Endothelial cell of umbilical vein (primary cell): Measurements from ENCODE around the gene DAPK2. TPM values are rescaled to one million over a fixed set of nuclear protein-coding genes. Genes with fewer than 3 reads are reported as not detected.

Experiments
- BruUV-seq: library from RNA; stranded (reverse); fragments of 400-500 nt; replicated peaks from 2 replicates; lab custom pipeline; 2021; lab: Mats Ljungman, UMichigan
- CTCF ChIA-PET: fragments of 300-600, 350-600 bp; sonication (Branson Sonifier 250); formaldehyde crosslinking; loops from one replicate; lab custom pipeline; 2021; ENCODE audit warnings: antibody characterized with exemption, inconsistent platforms; lab: Charles Lee
- POLR2A ChIA-PET: fragments of 300-600, 350-600 bp; sonication (Branson Sonifier 250); formaldehyde crosslinking; loops from one replicate; lab custom pipeline; 2021; ENCODE audit warnings: antibody characterized with exemption, inconsistent platforms; lab: Charles Lee
- DNase-seq: peaks from one replicate; pipeline ENCODE4 v3.0.0-alpha.2; 2011; ENCODE audit warnings: low read depth, low spot score
- FAIRE-seq: peaks from 2 replicates; lab custom pipeline; 2011; peaks lifted over from hg19 to GRCh38; lab: Jason Lieb, UNC
- H2AFZ ChIP-seq: 2 replicates; pipeline ENCODE4 v1.6.0; 2012; ENCODE audit warnings: low read depth, low read length, control low read depth, inconsistent platforms
- H3K27ac ChIP-seq: 2 replicates; pipeline ENCODE4 v1.5.1; 2011; ENCODE audit warnings: low read depth, mild to moderate bottlenecking, control low read depth, low read length, moderate library complexity; ENCODE audit not compliant: insufficient read depth
- H3K27me3 ChIP-seq, 2 experiments: 2 replicates each; pipeline versions ENCODE4 v1.6.0 to v1.6.1; 2011; ENCODE audit warnings: low read length in 2 of 2, mixed read lengths in 1 of 2; ENCODE audit not compliant: control insufficient read depth in 2 of 2, insufficient read depth in 2 of 2
- H3K36me3 ChIP-seq, 2 experiments: 2 replicates in 1 of 2; 3 replicates in 1 of 2; pipeline ENCODE4 v1.5.1; 2011; ENCODE audit warnings: low read length in 2 of 2, mild to moderate bottlenecking in 1 of 2, moderate library complexity in 1 of 2; ENCODE audit not compliant: control insufficient read depth in 2 of 2, insufficient read depth in 2 of 2; ENCODE audit errors: extremely low read depth in 1 of 2
- H3K4me1 ChIP-seq: 3 replicates; pipeline ENCODE4 v1.5.1; 2011; ENCODE audit warnings: mild to moderate bottlenecking, low read length; ENCODE audit not compliant: control insufficient read depth, insufficient read depth; ENCODE audit errors: extremely low read depth
- H3K4me2 ChIP-seq: 2 replicates; pipeline ENCODE4 v1.6.1; 2011; ENCODE audit warnings: low read length, control low read depth, mixed read lengths; ENCODE audit not compliant: insufficient read depth
- H3K4me3 ChIP-seq, 3 experiments: fragments of 200-600 bp in 1 of 3; sonication (generic), shearing (Covaris generic) in 1 of 3; replicated peaks in 1 of 3; 2 replicates each; pipeline ENCODE4 v1.5.1; 2011 to 2016; ENCODE audit warnings: control low read depth in 3 of 3, low read length in 3 of 3, mild to moderate bottlenecking in 2 of 3, inconsistent platforms in 1 of 3, low read depth in 1 of 3, moderate library complexity in 1 of 3; ENCODE audit not compliant: insufficient read depth in 1 of 3
- H3K79me2 ChIP-seq: 2 replicates; pipeline ENCODE4 v1.6.0; 2012; ENCODE audit warnings: low read length, inconsistent platforms; ENCODE audit not compliant: control insufficient read depth, insufficient read depth
- H3K9ac ChIP-seq: replicated peaks from 2 replicates; pipeline ENCODE3; 2011; ENCODE audit warnings: low read length, control low read depth; ENCODE audit not compliant: insufficient read depth; ENCODE audit errors: extremely low read depth
- H3K9me1 ChIP-seq: replicated peaks from 3 replicates; pipeline ENCODE4 v1.6.0; 2011; ENCODE audit warnings: mild to moderate bottlenecking, low read length; ENCODE audit not compliant: control insufficient read depth, insufficient read depth; ENCODE audit errors: extremely low read depth
- H3K9me3 ChIP-seq: replicated peaks from 2 replicates; pipeline ENCODE4 v1.5.1; 2012; ENCODE audit warnings: low read length, inconsistent platforms; ENCODE audit not compliant: control insufficient read depth, insufficient read depth
- H4K20me1 ChIP-seq: replicated peaks from 2 replicates; pipeline ENCODE3; 2011; ENCODE audit warnings: mild to moderate bottlenecking, low read length; ENCODE audit not compliant: control insufficient read depth, insufficient read depth; ENCODE audit errors: extremely low read depth
- EZH2 ChIP-seq: IDR thresholded peaks from 2 replicates; pipeline ENCODE4 v1.6.1; 2012; ENCODE audit warnings: borderline replicate concordance, low read depth, mild to moderate bottlenecking, moderate library complexity, low read length, inconsistent platforms; ENCODE audit not compliant: severe bottlenecking
- FOS ChIP-seq: IDR thresholded peaks from 2 replicates; pipeline ENCODE4 v1.6.1; 2011; ENCODE audit warnings: mild to moderate bottlenecking, low read length, moderate library complexity, borderline replicate concordance; ENCODE audit not compliant: insufficient read depth
- GATA2 ChIP-seq: IDR thresholded peaks from 2 replicates; pipeline ENCODE4 v1.7.0; 2011; ENCODE audit warnings: low read depth, mild to moderate bottlenecking, moderate library complexity, mixed read lengths, low read length; ENCODE audit not compliant: insufficient read length, insufficient read depth
- JUN ChIP-seq: IDR thresholded peaks from 2 replicates; pipeline ENCODE4 v1.6.1; 2011; ENCODE audit warnings: borderline replicate concordance, low read depth; ENCODE audit not compliant: insufficient read length, insufficient read depth
- MYC ChIP-seq: IDR thresholded peaks from one replicate; pipeline ENCODE4 v1.6.1; 2011; ENCODE audit warnings: mild to moderate bottlenecking, low read depth, low read length
- POLR2A ChIP-seq: IDR thresholded peaks from 2 replicates; pipeline ENCODE4 v1.6.1; 2012; ENCODE audit warnings: low read depth, mild to moderate bottlenecking, control low read depth, low read length
- POLR2AphosphoS5 ChIP-seq: IDR thresholded peaks from 2 replicates; pipeline ENCODE4 v1.6.1; 2012; ENCODE audit warnings: low read depth, mild to moderate bottlenecking, control low read depth, low read length, moderate library complexity; ENCODE audit not compliant: insufficient read depth
- dilution Hi-C: fragments of 300-500 bp; cut with MboI; formaldehyde crosslinking; loops from one replicate; pipeline ENCODE4 v1.15.0; 2019; ENCODE audit warnings: low sequenced_read_pairs; ENCODE audit not compliant: extremely low pct_ligation_motif_present
- intact Hi-C: fragments of 100-400 bp; cut with micrococcal nuclease; formaldehyde crosslinking; loops from one replicate; pipeline ENCODE4 v1.10.0; 2022
- polyA plus RNA-seq, 4 experiments: library from polyadenylated mRNA; depleted of rRNA in 3 of 4; stranded (reverse) in 3 of 4; unstranded in 1 of 4; fragments of >200 nt; gene quantifications; 2 replicates each; pipeline versions ENCODE4 v1.2.1 to v1.2.3, GENCODE V29; 2011 to 2012; ENCODE audit warnings: missing spikeins in 1 of 4
- total RNA-seq: library from RNA; stranded (reverse); gene quantifications from 2 replicates; pipeline ENCODE4 v1.2.3, GENCODE V29; 2021
- TF ChIP-seq, protein P1 (sequence below): IDR thresholded peaks from 2 replicates; pipeline ENCODE4 v1.6.1; 2011; ENCODE audit not compliant: insufficient read depth, insufficient read length
- TF ChIP-seq, protein P2 (sequence below), 2 donors: IDR thresholded peaks; 1 replicate in 1 of 2; 2 replicates in 1 of 2; pipeline ENCODE4 v1.5.1; 2011; ENCODE audit warnings: low read length in 2 of 2, mild to moderate bottlenecking in 2 of 2, moderate library complexity in 2 of 2, control low read depth in 1 of 2, inconsistent platforms in 1 of 2, low read depth in 1 of 2; ENCODE audit not compliant: insufficient read depth in 1 of 2; ENCODE audit errors: extremely low read depth in 1 of 2

Gene DAPK2
- total and polyA plus RNA-seq, 2 donors (not counting 3 experiments of a cell fraction or from before 2014, with no cell fraction given) = 2.8 to 6.7 TPM

DNA sequence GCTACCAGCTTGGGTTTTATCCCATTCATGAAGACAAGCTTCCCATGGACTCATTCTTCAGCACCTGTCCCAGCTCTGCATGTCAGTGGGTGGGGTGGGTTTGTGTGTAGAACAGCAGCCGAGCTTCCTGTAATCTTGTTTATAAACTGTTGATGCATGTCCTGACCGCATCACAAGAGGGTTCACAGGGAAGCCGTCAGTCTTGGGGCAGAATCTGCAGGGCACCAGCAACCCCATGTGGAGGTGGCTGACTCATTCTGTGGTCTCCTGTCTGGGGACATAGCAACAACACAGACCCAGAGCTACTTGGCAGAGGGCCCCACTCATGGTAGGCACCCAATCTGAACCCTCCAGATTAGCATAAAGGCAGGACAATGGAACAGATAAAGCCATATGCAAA, 35.6 kb downstream of the DAPK2 start:
- dilution Hi-C loops = no loop called here

More for the DNA sequence above, 35.6 kb downstream of the DAPK2 start:
- TF ChIP-seq JUN (no peak), MYC (no peak), POLR2AphosphoS5 (no peak), GATA2 (no peak), EZH2 (no peak), FOS (no peak), POLR2A (no peak)
- TF ChIP-seq, protein P1, sequence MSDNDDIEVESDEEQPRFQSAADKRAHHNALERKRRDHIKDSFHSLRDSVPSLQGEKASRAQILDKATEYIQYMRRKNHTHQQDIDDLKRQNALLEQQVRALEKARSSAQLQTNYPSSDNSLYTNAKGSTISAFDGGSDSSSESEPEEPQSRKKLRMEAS = no peak
- TF ChIP-seq, protein P2, sequence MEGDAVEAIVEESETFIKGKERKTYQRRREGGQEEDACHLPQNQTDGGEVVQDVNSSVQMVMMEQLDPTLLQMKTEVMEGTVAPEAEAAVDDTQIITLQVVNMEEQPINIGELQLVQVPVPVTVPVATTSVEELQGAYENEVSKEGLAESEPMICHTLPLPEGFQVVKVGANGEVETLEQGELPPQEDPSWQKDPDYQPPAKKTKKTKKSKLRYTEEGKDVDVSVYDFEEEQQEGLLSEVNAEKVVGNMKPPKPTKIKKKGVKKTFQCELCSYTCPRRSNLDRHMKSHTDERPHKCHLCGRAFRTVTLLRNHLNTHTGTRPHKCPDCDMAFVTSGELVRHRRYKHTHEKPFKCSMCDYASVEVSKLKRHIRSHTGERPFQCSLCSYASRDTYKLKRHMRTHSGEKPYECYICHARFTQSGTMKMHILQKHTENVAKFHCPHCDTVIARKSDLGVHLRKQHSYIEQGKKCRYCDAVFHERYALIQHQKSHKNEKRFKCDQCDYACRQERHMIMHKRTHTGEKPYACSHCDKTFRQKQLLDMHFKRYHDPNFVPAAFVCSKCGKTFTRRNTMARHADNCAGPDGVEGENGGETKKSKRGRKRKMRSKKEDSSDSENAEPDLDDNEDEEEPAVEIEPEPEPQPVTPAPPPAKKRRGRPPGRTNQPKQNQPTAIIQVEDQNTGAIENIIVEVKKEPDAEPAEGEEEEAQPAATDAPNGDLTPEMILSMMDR (IDR thresholded peaks at IDR 0.05; ENCODE audit: extremely low read depth in 1 of 2, insufficient read depth in 1 of 2, low read depth in 1 of 2, low read length in 2 of 2) = no peak
- BruUV-seq = no TSS peak
- no peak overlapping the region for H3K27ac ChIP-seq
- no peaks in the 10 kb centered on the region for H3K4me1 ChIP-seq
- DNase-seq (peak; percentile 24), FAIRE-seq (peak; percentile 42)
- POLR2A ChIA-PET = no interaction called here
- no peaks in the 10 kb centered on the region for H3K9me3 ChIP-seq
- H3K79me2 ChIP-seq = no peaks in the 10 kb centered on the region
- intact Hi-C loops = no loop called here
- no peak overlapping the region for H3K9ac ChIP-seq
- H4K20me1 ChIP-seq = no peaks in the 10 kb centered on the region
- peaks cover 2 to 15% of the 10 kb centered on the region in 2 experiments for H3K27me3 ChIP-seq
- H3K4me3 ChIP-seq = no peak overlapping the region
- H3K4me2 ChIP-seq = no peak overlapping the region
- H3K9me1 ChIP-seq = no peaks in the 10 kb centered on the region
- H2AFZ ChIP-seq = no peak overlapping the region
- no peaks in the 10 kb centered on the region for H3K36me3 ChIP-seq
- CTCF ChIA-PET = interaction anchor here (1.2 kb wide), 1 partner anchor 12 kb away, joined by 3 read pairs; no protein-coding TSS in a partner anchor
